GM19397 (cell line): ENCODE data around the gene G6PC2.
A peak's percentile ranks its signal among the peaks of the same experiment; 100 is the strongest.
"Not testable (repeated sequence)": the region's sequence is repeated elsewhere in the genome, so short reads cannot be mapped to it uniquely, and the experiment has no call there.

Experiments
- ATAC-seq: cut with Tn5 transposase; IDR thresholded peaks from one replicate; pipeline ENCODE4 v1.9.1; 2021; ENCODE audit warnings: mild to moderate bottlenecking, moderate library complexity; ENCODE audit not compliant: unreplicated experiment

Gene G6PC2

DNA sequence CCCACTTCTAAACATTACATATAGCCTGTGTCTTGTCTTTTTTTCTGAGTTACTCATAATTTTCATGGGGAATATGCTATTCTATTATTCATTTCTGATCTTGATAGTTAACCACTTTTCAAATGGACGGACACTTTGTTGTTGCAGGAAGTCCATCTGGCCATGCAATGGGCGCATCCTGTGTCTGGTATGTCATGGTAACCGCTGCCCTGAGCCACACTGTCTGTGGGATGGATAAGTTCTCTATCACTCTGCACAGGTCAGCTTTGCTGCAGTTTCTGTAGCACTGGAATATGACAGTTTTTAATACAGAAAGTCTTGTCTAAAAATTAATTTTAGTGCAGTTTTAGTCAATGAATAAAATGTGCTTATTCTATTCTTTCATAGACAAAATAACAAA lies 3.3 kb downstream of the G6PC2 start:
- ATAC-seq: no peak

DNA sequence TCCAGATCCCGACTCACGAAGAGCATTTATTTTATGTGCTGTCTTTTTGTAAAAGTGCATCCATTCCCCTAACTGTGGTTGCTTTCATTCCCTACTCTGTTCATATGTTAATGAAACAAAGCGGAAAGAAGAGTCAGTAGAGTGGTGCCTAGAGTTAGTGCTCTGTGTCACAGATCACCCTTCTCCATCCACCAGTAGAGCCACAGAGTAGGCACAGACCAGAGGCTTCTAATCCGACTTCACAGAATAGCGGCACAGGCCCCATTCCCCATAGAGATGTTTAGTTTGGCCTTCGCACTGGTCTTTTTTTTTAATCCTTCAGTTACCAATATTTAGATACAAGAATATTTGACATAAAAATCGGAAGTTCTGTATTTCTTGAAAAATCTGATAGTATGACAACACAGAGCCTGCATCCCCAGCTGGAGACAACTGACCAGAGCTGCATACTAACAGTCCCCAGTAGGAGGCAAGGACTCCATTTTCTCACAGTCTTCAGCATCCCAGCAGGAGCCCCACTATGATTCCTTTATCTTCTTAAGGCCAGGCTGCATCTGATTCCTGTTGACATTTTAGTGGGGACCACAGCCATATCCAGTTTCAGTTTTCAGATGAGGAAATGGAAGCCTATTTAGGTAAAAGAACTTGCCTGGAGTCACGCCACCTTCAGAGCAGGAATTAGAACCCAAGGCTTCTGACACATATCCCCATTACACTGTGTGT lies 7.0 kb downstream of the G6PC2 start:
- ATAC-seq: no peak

DNA sequence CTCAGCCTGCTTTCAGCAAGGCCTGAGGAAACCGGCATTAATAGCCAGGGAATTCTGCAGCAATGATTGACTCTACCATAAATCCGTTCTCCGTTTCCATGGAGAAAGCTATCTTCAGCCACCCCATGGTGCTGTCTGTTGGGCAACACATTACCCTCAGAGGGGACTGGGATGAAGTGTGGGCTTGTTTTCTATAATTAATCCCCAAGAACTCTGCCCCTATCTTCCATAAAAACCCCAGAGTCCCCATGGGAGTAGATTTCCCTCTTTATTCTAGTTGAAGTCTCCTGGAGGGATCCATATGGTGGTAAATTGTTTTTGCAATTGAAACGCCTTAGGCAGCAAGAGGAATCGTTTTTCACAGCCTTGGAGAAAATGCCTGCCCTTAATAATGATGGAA lies 9.2 kb downstream of the G6PC2 start:
- no peak for ATAC-seq

DNA sequence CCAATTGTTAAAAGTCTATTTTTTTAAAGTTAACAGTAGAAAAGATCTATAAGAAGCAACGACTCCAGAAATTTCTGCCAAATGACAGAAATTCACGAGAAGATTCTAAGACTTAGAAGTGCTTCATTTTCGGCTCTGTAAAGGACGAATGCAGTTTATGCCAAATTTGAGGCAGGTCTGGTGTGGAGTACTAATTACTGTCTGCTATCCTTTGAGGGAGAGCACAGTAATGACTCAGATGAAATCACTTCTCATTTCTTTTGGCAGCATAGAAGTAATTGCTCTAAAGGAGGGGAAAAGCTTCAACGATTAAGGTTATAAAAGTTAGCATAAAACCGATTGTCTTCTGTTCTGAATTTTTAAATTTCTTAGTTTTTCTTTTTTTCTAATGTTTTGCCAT lies 11.4 kb downstream of the G6PC2 start:
- ATAC-seq: no peak

DNA sequence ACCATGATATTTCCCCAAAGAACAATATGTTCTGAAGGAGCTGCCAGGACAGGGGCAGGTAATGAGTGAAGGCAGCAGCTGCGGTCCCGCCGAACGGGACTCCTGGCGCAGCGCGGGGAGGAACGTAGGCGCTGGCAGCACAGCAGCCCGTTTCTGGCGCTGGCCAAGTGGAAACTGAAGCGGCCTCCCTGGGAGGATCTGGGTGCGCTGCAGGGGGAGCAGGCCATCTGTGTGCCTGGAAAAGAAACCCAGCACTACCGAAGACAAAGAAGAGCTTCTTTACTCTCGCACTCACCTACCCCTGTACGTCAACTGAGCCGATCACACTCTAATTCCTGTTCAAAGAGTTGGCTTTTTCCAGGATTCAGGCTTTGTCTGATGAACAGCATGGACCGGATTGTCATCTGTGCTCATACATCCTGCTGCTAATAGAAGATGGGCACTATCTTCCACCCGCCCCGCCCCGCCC lies 11.8 kb downstream of the G6PC2 start:
- no peak for ATAC-seq

DNA sequence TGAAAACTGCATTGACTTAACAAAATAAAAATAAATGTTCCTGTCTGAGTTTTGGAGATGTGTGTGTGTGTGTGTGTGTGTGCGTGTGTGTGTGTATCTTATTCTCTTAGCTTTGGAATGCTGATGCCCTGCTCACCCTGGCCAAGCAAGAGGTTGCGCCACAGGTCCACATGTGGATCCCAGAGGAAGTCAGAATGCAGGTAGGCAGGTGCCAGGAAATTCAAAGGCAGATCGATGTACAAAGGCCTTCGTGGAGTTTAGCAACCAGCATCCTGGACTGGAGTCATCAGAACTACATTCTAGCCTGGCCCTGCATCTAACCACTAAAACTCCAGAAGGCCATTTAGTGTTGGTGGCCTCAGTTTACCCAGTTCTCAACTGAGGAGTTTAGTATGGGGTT lies 12.4 kb downstream of the G6PC2 start:
- ATAC-seq: no peak

DNA sequence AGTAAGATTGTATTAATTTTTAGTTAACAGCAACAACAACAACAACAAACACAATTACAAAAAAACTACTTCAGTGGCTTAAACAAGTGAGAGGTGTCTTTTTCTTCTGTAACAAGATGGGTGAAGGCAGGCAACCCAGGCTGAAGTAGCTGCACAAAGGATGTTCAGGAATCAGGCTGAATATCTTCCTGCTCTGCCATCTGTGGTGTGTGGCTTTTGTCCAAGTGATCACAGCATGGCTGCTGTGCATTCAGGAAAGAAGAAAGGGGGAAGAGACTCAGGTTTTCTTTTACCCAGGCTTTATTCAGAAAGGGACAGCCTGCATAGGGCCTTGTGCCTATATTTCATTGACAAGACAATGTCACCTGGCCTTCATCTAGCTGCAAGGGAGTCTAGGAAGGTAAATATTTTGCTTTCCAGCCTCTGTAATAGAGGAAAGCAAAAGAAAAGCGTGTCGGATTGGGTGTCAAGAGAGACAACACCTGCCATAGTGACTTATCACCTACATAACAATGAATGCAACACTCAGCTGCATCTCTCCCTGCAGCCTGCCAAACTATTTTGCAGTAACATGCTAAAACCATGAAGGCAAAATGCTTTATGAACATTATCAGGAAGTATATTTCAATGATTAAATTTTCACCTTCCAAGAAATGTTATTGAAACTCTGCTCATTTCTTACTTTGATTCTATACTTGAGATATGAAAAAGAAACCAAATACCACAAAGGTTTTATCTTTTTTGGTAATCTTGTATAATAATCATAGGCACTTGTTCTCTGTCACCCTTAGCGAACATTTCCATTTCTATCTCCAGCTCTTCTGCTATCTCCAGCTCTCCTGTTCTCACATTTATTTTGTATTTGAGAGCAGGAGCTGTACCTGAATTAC lies 14.6 kb downstream of the G6PC2 start:
- ATAC-seq: no peak

DNA sequence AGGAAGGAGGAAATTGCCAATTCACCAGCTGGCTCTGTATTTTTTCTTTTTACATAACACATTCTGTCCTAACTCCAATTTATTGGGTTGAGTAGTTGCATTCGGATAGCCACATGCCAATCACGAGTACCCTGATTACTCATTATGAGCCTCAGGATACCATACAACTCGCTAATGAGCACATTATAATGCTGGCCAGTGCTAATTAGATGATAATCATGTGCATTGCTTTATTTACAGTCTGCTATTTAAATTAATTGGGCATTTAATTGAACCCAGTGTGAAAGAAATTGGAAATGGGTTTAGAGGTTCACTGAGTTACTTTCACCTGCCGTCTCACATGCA lies 15.2 kb downstream of the G6PC2 start:
- no peak for ATAC-seq

DNA sequence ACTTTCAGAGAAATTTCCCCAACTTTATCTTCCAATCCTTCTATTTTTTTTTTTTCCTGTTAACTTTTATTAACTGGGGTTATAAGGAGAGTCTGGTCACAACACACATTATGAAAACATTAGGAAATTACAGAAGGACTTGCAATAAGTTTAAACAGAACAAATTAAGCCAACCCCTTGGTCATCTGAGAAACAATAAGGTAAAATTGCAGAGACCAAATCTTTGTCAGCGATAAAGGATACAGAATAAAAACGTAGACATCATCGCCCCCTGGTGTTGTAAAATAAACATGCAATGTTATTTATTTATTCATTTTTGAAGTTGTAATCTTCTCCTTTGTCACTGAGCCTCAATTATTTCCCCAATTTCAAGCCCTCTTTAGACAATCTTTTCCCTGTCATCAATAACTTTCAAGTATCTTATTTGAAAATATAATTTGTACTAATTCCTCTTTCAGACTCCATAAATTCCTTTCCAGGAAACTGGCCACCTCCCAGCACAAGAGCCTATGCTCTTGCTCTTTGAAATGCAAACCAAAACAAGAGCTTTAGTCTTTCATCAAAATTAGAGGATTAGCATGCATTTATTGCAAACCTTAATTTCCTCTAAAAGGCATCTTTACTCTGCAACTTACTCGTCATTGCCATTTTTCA lies 19.5 kb downstream of the G6PC2 start:
- ATAC-seq: no peak

DNA sequence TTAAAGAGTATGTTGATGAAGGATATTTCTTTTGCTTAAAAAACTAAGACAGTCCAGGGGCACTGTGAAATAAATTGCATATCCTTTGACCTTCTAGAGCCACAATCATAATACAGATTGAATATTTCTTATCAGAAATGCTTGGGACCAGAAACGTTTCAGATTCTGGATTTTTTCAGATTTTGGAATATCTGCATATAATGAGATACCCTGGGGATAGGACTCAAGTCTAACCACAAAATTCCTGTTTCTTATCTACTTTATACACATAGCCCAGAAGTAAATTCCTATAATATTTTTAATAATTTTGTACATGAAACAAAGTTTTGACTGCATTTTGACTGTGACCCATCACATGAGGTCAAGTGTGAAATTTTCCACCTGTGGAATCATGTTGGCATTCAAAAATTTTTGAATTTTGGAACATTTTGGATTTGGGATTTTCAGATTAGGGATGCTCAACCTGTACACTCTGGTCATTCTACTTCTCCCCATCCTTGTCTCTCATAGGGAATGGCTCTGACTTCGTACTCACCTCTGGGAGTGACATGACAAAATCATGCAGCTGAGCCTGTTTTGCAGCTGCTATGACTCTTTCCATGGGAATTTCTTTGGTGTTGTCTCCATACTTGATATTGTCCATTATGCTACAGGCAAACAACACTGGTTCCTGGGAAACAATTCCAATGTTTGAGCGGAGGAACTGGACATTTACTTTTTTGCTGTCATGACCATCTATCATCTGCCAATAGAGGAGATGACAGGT lies 25.7 kb downstream of the G6PC2 start:
- ATAC-seq: no peak

DNA sequence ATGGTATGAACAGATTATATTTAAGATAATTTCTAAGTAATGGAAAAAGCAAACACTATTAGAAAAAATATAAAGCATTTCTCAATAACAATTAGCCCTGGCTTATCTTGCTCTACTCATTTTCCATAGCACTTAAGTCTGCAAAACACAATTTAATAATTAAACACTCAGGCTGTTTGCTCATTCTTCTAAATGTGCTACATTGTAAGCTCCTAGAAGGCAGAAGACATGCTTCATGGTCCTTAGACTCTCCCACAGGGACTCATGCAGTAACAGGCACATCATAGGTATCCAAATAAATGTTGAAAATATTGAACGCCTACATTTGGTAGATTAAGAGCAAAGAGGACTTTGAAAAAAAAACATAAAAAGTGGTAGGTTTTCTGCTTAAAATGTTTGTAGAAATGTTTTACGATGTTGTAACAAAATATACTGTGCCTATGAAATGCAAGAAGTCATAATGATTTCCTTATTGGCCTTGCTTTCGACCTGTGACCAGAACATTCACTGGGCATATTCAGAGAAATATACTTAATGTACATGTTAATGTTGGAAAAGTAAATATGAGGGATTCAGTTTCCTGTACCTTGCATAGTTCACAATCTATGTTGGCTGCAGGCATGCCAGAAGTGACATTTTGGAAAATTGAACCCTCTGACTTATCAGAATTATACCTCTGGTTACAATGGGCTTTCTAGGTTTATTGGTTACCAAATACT lies 27.2 kb downstream of the G6PC2 start:
- no peak for ATAC-seq

DNA sequence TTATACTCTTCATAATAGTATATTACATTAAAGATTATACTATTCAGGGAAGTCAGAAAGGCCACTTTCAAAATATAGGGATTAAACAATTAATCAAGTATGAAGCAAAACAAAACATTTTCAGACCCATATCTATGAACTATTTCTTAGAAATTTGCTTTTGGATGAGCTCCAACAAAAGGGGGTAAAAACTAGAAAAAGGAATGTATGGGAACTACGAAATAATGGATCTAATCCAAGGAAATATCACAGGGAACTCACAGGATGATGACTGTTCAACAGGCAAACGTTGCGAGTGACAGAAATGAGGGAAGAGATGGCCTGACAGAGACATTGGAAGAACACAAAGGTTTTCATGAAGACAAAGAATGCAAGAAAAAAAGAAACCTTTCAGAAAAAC lies 27.9 kb downstream of the G6PC2 start:
- no peak for ATAC-seq

DNA sequence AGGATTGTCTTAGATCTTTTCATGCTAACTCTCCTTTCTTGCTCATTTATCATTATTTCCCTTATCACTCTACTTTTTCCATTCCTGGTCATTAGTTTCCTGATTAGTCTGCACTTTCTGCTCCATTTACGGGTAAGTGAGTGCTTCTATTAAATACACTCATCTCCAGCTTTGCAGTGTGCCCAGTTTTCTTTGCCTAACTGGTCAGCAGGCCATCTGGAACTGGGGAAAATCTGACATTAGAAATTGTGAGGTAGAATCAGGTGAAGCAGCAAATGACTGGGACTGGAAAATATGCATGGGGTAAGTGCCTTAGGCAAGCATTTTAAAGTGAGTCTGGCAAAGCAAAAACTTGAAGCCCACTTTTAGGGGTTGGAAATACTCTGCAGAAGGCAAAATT lies 29.2 kb downstream of the G6PC2 start:
- no peak for ATAC-seq

DNA sequence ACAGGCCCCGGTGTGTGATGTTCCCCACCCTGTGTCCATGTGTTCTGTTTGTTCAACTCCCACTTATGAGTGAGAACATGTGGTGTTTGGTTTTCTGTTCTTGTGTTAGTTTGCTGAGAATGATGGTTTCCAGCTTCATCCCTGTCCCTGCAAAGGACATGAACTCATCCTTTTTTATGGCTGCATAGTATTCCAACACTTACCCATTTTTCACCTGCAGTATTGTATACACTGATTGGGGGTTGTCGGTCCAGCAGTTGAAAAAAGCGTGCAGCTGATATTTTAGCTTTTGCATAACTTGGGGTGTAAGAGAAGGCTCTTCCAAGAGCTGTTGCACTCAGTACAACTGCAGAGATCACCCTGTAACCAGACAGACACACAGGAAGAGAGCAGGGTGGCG lies 31.1 kb downstream of the G6PC2 start:
- not testable (repeated sequence) for ATAC-seq

DNA sequence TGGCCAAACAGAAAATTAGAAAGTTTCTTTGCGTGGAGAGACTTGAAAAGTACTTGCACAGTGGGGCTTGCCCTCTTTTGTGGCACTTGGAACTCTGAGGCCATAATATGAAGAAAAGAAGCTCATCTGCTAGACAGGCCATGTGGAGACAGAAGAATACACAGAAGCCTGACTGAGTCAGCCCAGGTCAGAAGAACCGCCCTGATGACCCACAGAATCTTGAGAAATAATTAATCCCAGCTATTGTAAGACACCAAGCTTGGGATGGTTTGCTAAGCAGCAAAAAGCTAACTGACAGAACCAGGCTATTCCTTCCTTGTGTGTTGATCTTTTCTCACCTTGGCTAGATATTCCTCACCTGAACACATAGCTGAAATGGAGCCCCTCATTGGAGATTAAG lies 33.7 kb downstream of the G6PC2 start:
- no peak for ATAC-seq

DNA sequence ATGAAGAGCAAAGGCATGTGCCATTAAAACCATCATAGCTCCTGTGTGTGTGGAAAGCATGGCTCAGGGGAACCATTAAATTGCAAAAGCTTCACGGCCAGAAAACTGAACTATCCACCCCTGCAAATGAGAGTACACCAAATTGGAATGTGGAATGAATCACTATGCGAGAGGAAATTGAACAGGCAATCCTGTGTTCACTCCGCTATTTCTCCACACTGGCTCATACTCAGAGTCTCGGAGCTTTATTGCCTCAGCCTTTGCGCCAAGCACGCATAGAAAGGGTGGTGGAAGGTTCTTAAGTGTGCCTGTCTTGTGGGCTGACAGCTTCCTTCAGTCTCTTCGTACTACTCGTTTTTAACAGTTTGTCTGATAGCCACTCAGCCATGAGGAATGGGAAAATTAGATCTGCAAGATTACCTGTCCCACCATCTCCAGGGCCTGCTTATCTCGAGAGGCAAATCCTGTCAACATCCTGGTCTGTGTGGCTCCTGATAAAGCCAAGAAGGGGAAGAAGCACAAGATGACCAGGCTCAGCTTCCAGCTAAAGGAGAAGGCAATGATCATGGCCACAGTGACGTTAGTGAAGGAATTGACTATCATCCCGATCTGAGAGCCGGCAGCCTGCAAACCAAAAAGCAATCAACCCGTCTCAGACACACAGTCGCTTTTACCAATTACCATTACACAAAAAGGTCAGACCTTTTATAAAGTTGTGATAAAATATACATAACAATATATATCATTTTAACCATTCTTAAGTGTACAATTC lies 34.9 kb downstream of the G6PC2 start:
- no peak for ATAC-seq

DNA sequence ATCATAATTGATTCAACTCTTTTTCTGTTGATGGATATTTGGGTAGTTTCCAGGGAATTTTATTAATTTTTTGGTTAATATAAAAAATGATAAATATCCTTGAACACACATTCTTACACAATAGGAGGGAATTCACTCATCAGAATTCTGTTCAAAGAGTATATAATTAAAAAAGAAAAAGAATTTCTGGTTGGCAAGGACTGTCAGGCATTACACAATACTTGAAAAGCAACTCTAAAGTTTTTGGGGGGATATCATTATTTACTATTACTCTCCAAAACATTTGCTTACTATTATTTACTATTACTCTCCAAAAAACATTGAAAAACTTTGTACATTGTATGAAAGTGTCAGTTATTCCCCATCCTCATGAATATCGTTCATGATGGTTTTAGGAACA lies 38.0 kb downstream of the G6PC2 start:
- no peak for ATAC-seq

DNA sequence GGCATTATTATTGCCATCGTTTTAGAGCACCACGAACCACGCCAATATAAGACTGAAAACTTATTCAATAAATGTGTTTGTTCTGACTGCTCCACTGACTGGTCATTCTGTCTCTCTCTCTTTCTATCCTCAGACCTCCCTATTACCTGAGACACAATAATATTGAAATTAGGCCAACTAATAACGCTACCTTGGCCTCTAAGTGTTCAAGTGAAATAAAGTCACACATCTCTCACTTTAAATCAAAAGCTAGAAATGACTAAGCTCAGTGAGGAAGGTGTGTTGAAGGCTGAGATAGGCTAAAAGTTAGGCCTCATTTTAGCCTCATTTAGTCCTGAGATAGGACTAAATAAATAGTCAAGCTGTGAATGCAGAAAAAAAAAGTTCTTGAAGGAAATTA lies 38.8 kb downstream of the G6PC2 start:
- peak; percentile 39 for ATAC-seq

DNA sequence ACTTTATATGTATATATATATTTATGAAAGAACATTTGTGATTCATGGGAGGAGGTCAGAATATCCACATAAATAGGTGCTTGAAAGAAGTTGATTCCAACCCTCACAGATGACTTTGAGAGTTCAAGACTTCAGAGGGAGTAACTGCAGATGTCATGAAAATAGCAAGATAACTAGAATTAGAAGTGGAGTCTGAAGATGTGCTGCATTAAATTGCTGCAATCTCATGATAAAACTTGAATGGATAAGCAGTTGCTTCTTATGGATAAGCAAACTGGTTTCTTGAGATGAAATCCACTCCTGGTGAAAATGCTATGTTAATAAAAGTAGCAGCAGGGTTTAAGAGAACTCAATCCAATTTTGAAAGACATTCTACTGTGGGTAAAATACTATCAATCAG lies 40.2 kb downstream of the G6PC2 start:
- ATAC-seq: no peak

DNA sequence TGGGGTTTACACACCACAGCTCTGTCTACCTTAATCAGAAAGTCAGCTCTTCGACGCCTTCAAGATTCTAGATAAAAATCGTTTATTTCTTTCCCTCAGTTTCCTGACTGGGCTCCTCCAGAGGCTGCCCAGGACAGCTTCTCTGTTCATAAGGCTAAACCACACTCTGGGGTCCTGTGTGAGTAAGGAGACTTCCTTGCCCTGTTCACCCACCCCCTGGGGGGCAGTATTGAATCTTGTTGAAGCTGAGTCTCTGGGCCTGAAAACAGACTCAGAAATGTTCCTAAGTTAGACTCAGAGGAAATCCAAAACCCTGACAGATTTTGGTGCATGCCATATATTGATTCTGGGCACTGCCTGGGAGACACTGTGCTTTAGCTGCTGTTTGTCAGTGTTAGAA lies 43.0 kb downstream of the G6PC2 start:
- ATAC-seq: no peak
